ENCODE data around the gene EXD1.
"Not testable (repeated sequence)": the region's sequence is repeated elsewhere in the genome, so short reads cannot be mapped to it uniquely, and the experiment has no call there.

DNA sequence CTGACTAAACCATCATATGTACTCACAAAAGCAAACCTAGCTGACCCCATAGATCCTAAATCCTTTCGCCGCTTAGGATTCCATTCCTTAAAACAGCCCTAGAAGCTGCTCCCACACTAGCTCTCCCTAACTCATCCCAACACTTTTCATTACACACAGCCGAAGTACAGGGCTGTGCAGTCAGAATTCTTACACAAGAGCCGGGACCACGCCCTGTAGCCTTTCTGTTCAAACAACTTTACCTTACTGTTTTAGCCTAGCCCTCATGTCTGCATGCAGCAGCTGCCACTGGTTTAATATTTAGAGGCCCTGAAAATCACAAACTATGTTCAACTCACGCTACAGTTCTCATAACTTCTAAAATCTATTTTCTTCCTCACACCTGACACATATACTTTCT is 95.0 kb downstream of the EXD1 start:
- TF ChIP-seq POLR2A, POLR2AphosphoS5 (IDR thresholded peaks at IDR 0.05): not testable (repeated sequence)
- TF ChIP-seq, protein P1, sequence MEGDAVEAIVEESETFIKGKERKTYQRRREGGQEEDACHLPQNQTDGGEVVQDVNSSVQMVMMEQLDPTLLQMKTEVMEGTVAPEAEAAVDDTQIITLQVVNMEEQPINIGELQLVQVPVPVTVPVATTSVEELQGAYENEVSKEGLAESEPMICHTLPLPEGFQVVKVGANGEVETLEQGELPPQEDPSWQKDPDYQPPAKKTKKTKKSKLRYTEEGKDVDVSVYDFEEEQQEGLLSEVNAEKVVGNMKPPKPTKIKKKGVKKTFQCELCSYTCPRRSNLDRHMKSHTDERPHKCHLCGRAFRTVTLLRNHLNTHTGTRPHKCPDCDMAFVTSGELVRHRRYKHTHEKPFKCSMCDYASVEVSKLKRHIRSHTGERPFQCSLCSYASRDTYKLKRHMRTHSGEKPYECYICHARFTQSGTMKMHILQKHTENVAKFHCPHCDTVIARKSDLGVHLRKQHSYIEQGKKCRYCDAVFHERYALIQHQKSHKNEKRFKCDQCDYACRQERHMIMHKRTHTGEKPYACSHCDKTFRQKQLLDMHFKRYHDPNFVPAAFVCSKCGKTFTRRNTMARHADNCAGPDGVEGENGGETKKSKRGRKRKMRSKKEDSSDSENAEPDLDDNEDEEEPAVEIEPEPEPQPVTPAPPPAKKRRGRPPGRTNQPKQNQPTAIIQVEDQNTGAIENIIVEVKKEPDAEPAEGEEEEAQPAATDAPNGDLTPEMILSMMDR (IDR thresholded peaks at IDR 0.05), result not testable (repeated sequence)
